D721Med (cell line): Measurements from ENCODE around the gene NUTM1.
"Not testable (repeated sequence)": the region's sequence is repeated elsewhere in the genome, so short reads cannot be mapped to it uniquely, and the experiment has no call there.

Source experiments
- DNase-seq: peaks from one replicate; pipeline ENCODE4 v3.0.0; 2011; ENCODE audit warnings: low spot score; ENCODE audit not compliant: insufficient read length
- FAIRE-seq: peaks from 2 replicates; lab custom pipeline; 2011; peaks lifted over from hg19 to GRCh38; lab: Jason Lieb, UNC
- TF ChIP-seq, protein P1 (sequence below): IDR thresholded peaks from 2 replicates; pipeline ENCODE4 v1.5.1; 2012; ENCODE audit warnings: mild to moderate bottlenecking, control low read depth; ENCODE audit not compliant: insufficient read depth; ENCODE audit errors: missing control alignments

The NUTM1 gene

DNA sequence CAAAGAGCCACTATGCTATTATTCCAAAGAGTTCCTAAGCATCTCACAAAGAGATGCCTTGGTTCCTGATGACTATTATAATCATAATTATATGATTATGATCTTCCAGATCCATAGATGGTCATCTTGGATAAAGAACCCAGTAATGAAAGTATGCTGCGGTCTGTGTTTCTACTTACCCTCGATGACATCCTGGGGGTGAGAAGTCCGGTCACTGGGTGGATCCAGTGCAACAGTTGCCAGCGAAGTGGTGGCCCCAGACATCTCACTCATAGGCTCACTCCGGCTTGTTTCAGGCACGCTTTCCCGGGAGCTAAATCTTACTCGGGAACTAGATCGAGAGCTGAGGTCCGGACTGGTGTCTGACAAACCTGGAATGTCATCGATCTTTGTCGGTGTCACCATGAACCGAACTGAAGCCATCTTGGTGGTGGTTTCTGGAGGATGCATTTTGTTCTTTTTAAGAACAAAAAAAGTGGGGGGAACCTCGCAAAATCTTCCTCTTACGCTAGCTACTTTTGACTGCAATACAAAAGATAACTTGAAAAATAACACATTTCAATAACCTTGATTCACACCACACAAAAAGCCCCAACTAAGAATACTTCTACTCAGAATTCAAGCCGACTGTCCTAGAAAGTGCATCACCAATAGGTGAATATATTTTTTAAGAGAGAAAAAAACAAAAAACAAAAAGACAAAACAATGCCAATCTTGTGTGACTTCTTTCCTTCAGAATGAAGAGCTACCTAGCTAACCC lies 6.7 kb upstream of the NUTM1 start:
- no peak for FAIRE-seq

DNA sequence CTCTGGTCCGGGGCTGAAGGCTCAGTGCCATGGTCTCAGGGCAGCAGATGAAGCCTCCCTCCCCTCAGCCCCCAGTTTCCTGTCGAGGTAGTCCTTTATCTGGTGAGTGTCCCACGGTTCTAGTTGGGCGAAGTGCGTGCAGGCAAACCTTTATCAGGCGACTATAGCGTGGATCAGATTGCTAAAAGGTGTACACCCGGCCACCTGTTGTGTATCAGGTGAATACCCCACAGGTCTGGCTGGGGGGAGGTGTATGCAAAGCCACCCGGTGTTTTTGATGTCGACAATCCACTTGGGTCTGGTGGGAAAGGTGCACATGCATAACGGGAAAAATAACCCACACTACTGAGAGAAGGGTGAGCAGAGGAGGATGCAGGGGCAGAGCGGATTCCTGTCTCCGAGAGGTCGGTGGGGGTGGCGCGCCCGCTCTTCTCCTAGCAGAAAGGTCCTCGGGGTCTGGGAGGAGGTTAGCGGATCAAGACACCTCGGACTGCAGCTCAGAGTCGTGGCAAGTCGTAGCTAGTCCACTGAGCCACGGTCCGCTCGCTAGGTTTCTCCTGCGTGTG lies 6.0 kb upstream of the NUTM1 start:
- FAIRE-seq = no peak

More for the DNA sequence above, 6.7 kb upstream of the NUTM1 start:
- TF ChIP-seq, protein P1, sequence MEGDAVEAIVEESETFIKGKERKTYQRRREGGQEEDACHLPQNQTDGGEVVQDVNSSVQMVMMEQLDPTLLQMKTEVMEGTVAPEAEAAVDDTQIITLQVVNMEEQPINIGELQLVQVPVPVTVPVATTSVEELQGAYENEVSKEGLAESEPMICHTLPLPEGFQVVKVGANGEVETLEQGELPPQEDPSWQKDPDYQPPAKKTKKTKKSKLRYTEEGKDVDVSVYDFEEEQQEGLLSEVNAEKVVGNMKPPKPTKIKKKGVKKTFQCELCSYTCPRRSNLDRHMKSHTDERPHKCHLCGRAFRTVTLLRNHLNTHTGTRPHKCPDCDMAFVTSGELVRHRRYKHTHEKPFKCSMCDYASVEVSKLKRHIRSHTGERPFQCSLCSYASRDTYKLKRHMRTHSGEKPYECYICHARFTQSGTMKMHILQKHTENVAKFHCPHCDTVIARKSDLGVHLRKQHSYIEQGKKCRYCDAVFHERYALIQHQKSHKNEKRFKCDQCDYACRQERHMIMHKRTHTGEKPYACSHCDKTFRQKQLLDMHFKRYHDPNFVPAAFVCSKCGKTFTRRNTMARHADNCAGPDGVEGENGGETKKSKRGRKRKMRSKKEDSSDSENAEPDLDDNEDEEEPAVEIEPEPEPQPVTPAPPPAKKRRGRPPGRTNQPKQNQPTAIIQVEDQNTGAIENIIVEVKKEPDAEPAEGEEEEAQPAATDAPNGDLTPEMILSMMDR = no peak
- no peak for DNase-seq

DNA sequence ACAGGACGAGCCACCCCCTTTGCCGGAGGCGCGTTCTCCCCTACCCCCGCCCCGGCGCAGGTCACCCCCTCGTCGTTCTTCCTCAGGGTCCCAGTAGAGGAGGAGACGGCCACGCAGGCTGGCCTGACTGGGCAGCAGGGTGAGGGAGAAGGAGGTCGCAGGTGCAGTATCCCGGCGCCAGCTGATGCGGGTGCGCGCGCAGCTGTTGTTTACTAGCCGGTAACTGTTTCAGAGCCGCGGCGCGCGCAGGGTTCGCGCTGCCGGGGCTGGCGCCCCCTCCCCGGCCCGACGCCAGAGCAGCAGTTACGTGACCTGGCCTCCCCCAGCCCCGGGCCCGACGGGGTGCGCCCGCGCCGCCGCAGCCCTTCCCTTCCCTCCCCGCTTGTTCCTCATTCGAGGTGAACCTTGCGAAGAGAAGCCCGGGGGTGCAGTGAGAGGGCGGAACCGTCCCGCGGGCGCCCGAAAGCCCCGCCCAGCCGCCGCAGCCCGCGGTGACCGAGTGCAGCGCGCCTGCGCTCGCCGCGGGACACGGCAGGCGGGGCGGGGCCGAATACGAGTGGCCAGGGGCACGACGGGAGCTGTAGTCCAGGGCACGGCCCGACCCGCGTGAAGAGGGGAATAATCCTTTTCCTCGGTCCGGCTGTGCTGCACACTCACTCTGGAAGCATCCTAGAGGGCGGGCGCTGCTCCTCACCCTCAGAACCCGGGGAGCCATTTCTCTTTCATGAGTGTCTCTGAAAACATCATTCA lies 5.4 kb upstream of the NUTM1 start, which contains the start of gene SLC12A6:
Gene SLC12A6 (minus strand): TSS at position 225 of the 750 bp plus-strand sequence. CDS start 1,101 bp downstream, outside the sequence.
- TF ChIP-seq, protein P1 = no peak
- FAIRE-seq (no peak), DNase-seq (no peak)

More for the DNA sequence above, 6.0 kb upstream of the NUTM1 start:
- TF ChIP-seq, protein P1 = no peak
- no peak for DNase-seq

DNA sequence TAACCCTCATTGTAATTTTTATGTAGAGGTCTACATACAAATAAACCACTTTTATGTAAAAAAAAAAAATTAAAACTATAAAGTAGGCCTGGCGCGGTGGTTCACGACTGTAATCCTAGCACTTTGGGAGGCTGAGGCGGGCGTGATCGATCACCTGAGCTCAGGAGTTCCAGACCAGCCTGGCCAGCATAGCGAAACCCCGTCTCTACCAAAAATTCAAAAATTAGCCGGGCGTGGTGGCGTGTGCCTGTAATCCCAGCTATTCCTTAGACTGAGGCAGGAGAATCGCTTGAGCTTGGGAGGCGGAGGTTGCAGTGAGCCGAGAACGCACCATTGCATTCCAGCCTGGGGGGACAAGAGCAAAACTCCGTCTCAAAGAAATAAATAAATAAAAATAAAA lies 4.8 kb upstream of the NUTM1 start:
- FAIRE-seq (no peak), DNase-seq (no peak)
- TF ChIP-seq, protein P1 = no peak

DNA sequence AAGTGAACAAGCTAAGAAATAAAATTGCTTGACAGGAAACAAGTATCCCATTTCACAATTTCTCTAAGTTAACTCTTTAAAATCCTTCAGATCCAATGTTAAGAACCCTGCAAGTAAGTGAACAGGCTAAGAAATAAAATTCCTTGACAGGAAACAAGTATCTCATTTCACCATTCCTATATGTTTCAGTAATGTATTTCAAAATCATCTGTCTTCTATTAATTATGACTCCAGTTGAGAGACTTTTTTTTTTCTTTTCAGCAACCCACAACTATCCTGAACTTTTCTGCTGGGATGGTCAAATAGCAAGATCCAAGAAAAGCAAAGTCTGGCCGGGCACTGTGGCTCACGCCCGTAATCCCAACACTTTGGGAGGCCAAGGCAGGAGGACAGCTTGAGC lies 3.2 kb upstream of the NUTM1 start:
- TF ChIP-seq, protein P1 = no peak
- no peak for FAIRE-seq

DNA sequence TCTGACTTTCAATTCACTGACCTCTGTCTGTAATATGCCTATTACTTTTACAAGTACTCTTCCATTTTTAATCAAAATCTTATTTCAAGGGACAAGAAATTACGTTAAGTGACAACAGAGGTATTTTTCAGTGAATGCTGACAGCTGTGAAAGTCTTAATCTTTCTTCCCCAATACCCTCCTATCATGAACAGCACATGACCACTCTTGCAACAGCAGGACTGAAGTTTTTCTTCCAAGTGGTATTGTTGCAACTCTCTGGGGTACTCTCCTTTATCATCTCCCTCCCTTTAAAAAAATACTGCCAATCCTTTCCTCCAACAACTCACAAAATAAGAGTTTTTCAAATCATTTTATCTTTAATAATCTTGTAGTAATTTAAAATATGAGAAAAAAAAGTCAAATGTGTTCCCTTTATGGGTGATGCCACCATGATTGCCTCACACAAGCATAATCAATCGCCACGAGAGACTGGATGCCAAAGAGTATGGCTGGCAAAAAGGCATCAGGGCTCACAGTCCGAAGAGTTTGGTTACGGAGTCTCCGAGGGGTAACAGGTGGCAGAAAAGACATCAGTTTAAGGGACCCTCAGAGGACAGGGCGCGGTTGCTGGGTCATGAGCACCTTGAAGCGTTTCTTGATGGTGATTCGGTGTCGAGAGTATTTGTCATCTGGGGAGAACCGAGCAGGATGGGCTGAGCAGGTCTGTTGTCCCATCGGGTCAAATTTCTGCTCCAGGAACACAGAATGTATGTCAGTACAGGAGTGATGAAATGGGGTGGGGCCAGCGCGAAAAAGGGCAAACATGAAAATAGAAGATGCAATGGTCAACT lies 1.5 kb upstream of the NUTM1 start:
- FAIRE-seq = no peak
- no peak for DNase-seq
- TF ChIP-seq, protein P1 = no peak

More for the DNA sequence above, 3.2 kb upstream of the NUTM1 start:
- no peak for DNase-seq

DNA sequence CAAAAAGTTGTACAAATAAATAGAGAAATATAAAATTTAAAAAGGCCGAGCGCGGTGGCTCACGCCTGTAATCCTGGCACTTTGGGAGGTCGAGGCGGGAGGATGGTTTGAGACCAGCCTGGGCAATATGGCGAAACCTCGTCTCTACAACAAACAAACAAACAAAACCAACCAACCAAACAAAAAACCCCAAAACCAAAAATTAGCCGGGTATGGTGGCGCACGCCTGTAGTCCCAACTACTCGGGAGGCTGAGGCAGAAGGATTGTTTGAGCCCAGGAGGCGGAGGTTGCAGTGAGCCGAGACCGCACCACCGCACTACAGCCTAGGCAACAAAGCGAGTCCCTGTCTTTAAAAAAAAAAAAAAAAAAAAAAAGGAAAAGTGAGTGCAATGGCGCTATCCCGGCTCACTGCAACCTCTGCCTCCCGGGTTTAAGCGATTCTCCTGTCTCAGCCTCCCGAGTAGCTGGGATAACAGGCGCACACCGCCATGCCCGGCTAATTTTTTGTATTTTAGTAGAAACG lies 840 bp upstream of the NUTM1 start:
- FAIRE-seq, DNase-seq: not testable (repeated sequence)
